IMR-90 (cell line): ENCODE results near the gene SLC4A2. TPM values are rescaled to one million over a fixed set of nuclear protein-coding genes. Genes with fewer than 3 reads are reported as not detected.

ENCODE experiments used
- ATAC-seq: fragments of 200-7000 bp; cut with Tn5 transposase; 2 replicates; pipeline ENCODE4 v1.9.1; 2020; ENCODE audit warnings: low read depth, mild to moderate bottlenecking, moderate library complexity
- BruUV-seq: library from RNA; stranded (reverse); fragments of 400-500 nt; replicated peaks from 2 replicates; lab custom pipeline; 2021; lab: Mats Ljungman, UMichigan
- CTCF ChIA-PET: fragments of 300-600 bp; formaldehyde crosslinking; extraction: SDS; loops from one replicate; lab custom pipeline; 2021; ENCODE audit warnings: antibody characterized with exemption; lab: Yijun Ruan, JAX
- POLR2A ChIA-PET: fragments of 300-600 bp; sonication (Branson Sonifier 250); formaldehyde crosslinking; loops from one replicate; lab custom pipeline; 2022; ENCODE audit warnings: antibody characterized with exemption; ENCODE audit not compliant: unreplicated experiment; lab: Charles Lee
- DNase-seq: peaks from one replicate; pipeline ENCODE4 v3.0.0; 2013
- H2AFZ ChIP-seq: replicated peaks from 2 replicates; pipeline ENCODE3; 2013; ENCODE audit warnings: low read length, mild to moderate bottlenecking; ENCODE audit not compliant: poor library complexity
- H2AK5ac ChIP-seq: 2 replicates; pipeline ENCODE4 v1.6.1; 2013; ENCODE audit warnings: low read depth, low read length, inconsistent platforms
- H2AK9ac ChIP-seq: replicated peaks from 2 replicates; pipeline ENCODE3; 2013; ENCODE audit warnings: mild to moderate bottlenecking, low read depth, low read length, moderate library complexity; ENCODE audit not compliant: poor library complexity
- H2BK120ac ChIP-seq: 2 replicates; pipeline ENCODE4 v1.6.1; 2013; ENCODE audit warnings: low read depth, low read length, inconsistent platforms
- H2BK15ac ChIP-seq: 3 replicates; pipeline ENCODE4 v1.6.1; 2013; ENCODE audit warnings: low read depth, low read length, inconsistent platforms
- H2BK20ac ChIP-seq: 2 replicates; pipeline ENCODE4 v1.6.1; 2013; ENCODE audit warnings: low read depth, mild to moderate bottlenecking, inconsistent platforms, low read length, moderate library complexity
- H2BK5ac ChIP-seq: 2 replicates; pipeline ENCODE4 v1.6.1; 2013; ENCODE audit warnings: mild to moderate bottlenecking, low read depth, low read length, inconsistent platforms; ENCODE audit not compliant: poor library complexity, severe bottlenecking
- H3K14ac ChIP-seq: replicated peaks from 2 replicates; pipeline ENCODE4 v1.6.1; 2013; ENCODE audit warnings: low read depth, low read length, inconsistent platforms
- H3K18ac ChIP-seq: 2 replicates; pipeline ENCODE4 v1.6.1; 2013; ENCODE audit warnings: low read depth, low read length, control low read depth
- H3K23ac ChIP-seq: 2 replicates; pipeline ENCODE4 v1.6.1; 2013; ENCODE audit warnings: low read depth, low read length, inconsistent platforms
- H3K27ac ChIP-seq: 2 replicates; pipeline ENCODE4 v1.5.1; 2013; ENCODE audit warnings: mild to moderate bottlenecking, control low read depth, low read length; ENCODE audit not compliant: insufficient read depth
- H3K27me3 ChIP-seq: 2 replicates; pipeline ENCODE4 v1.6.1; 2013; ENCODE audit warnings: low read length; ENCODE audit not compliant: control insufficient read depth, insufficient read depth
- H3K36me3 ChIP-seq: 2 replicates; pipeline ENCODE4 v1.6.1; 2013; ENCODE audit warnings: low read length, mixed read lengths; ENCODE audit not compliant: control insufficient read depth, insufficient read depth
- H3K4ac ChIP-seq: 2 replicates; pipeline ENCODE4 v1.6.1; 2013; ENCODE audit warnings: low read depth, low read length, inconsistent platforms
- H3K4me1 ChIP-seq: 2 replicates; pipeline ENCODE4 v1.6.1; 2013; ENCODE audit warnings: low read length, mixed read lengths; ENCODE audit not compliant: control insufficient read depth, insufficient read depth
- H3K4me2 ChIP-seq: 2 replicates; pipeline ENCODE4 v1.6.1; 2013; ENCODE audit warnings: low read depth, mild to moderate bottlenecking, control low read depth, low read length, moderate library complexity
- H3K4me3 ChIP-seq: 2 replicates; pipeline ENCODE4 v1.5.1; 2013; ENCODE audit warnings: low read depth, mild to moderate bottlenecking, control low read depth, low read length, moderate library complexity; ENCODE audit not compliant: insufficient read depth
- H3K56ac ChIP-seq: 2 replicates; pipeline ENCODE4 v1.6.1; 2013; ENCODE audit warnings: low read length, inconsistent platforms; ENCODE audit not compliant: insufficient read depth; ENCODE audit errors: extremely low read depth
- H3K79me1 ChIP-seq, 2 experiments: 2 replicates each; pipeline ENCODE4 v1.6.1; 2013; ENCODE audit warnings: low read length in 2 of 2, inconsistent platforms in 1 of 2, low read depth in 1 of 2
- H3K9ac ChIP-seq: 2 replicates; pipeline ENCODE4 v1.6.1; 2013; ENCODE audit warnings: low read depth, low read length, control low read depth
- H3K9me1 ChIP-seq: 2 replicates; pipeline ENCODE4 v1.6.1; 2013; ENCODE audit warnings: low read length, inconsistent platforms; ENCODE audit not compliant: insufficient read depth
- H3K9me3 ChIP-seq: 2 replicates; pipeline ENCODE4 v1.6.1; 2013; ENCODE audit warnings: low read length; ENCODE audit not compliant: control insufficient read depth, insufficient read depth
- H4K20me1 ChIP-seq: 2 replicates; pipeline ENCODE4 v1.6.1; 2013; ENCODE audit warnings: low read length, inconsistent platforms; ENCODE audit not compliant: insufficient read depth
- H4K5ac ChIP-seq: 2 replicates; pipeline ENCODE4 v1.6.1; 2013; ENCODE audit warnings: mild to moderate bottlenecking, low read depth, low read length, control low read depth
- H4K8ac ChIP-seq, 2 experiments: 2 replicates each; pipeline ENCODE4 v1.6.1; 2013; ENCODE audit warnings: low read depth in 2 of 2, low read length in 2 of 2, control low read depth in 1 of 2, inconsistent platforms in 1 of 2
- H4K91ac ChIP-seq: 2 replicates; pipeline ENCODE4 v1.6.1; 2013; ENCODE audit warnings: low read depth, low read length, inconsistent platforms; ENCODE audit not compliant: insufficient read depth
- MAZ ChIP-seq: IDR thresholded peaks from 2 replicates; pipeline ENCODE4 v1.6.1; 2012; ENCODE audit warnings: low read depth, mild to moderate bottlenecking, low read length, improper control_type of control experiment, moderate library complexity, borderline replicate concordance
- WGBS, 2 experiments: methylation state at CpG; one replicate each; pipeline versions ENCODE4 v1.1.5 to v1.1.7; 2013; ENCODE audit warnings: missing lambda C conversion rate in 2 of 2; ENCODE audit not compliant: insufficient read length in 1 of 2; ENCODE audit errors: extremely low coverage in 2 of 2; 5-methylcytosine and 5-hydroxymethylcytosine counted together
- dilution Hi-C: fragments of 300-500 bp; cut with HindIII; formaldehyde crosslinking; loops from one replicate; pipeline ENCODE4 v1.14.3; 2018; ENCODE audit warnings: low sequenced_read_pairs; ENCODE audit not compliant: unreplicated experiment
- in situ Hi-C: fragments of 300-500 bp; cut with MboI; formaldehyde crosslinking; loops from 3 replicates; pipeline ENCODE4 v1.14.3; 2019; ENCODE audit warnings: low sequenced_read_pairs, inconsistent platforms, mixed read lengths
- intact Hi-C: fragments of 100-400 bp; cut with micrococcal nuclease; formaldehyde crosslinking; loops from 2 replicates; pipeline ENCODE4 v1.10.0; 2022
- polyA plus RNA-seq, 3 experiments: library from polyadenylated mRNA; depleted of rRNA; stranded (reverse); fragments of >200 nt; gene quantifications; 2 replicates each; pipeline ENCODE4 v1.2.3, GENCODE V29; 2012; ENCODE audit warnings: low replicate concordance in 1 of 3
- total RNA-seq: library from RNA; depleted of rRNA; stranded (reverse); fragments of >200 nt; gene quantifications from 2 replicates; pipeline ENCODE4 v1.2.3, GENCODE V29; 2012
- TF ChIP-seq, protein P1 (sequence below): conservative IDR thresholded peaks from 2 replicates; pipeline ENCODE4 v1.5.1; 2012; ENCODE audit warnings: mild to moderate bottlenecking, low read depth, low read length, improper control_type of control experiment

The SLC4A2 gene
- total and polyA plus RNA-seq, 2 of the 4 experiments (the other 2 are of a cell fraction): 29.6 to 91.0 TPM

DNA sequence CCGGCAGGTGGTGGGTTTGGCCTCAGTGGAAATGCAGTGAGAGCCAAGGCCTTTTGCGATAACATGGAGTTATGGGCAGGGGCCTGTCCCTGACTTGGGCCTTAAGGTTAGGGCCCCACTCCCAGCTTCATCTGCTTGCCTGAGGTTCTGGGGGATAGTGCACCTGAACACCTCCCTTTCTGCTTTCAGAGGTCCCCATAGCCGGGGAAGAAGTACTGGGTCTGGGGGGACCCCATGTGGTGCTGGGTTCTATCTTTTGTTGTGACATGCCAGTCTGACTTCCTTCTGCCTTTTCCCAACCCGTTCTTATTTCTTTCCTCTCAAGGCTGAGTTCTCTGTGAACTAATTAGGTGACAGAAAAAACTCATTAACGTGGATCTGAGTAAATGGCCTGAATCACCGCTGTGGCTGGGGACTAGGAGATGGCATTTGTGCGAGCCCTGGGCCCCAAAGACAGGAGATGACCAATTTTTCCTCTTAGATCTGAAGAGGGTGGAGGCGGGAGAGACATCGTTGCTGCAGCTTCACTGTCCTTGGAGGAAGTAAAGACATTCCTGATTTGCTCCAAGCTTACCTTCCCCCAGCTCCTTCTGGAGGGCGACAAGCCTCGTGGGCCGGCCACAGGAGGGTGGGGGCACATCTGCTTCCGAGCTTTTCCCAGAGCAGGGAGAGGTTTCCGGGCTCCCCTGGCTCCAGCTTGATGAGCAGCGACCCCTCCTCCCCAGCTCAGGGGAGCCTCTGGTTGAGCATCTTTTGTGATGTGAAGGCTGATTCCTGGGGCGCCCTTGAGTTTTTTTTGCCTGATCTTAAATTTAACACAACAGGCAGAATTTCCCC, 28.8 kb downstream of the SLC4A2 start:
- in situ Hi-C loops (no loop called here), dilution Hi-C loops (no loop called here), intact Hi-C loops (no loop called here)
- Histone ChIP-seq H3K56ac (peak overlapping the region; percentile 57), H2BK15ac (peak overlapping the region; percentile 27; the same call in 1 of the 3 replicates), H3K27ac (peak overlapping the region; percentile 50), H4K8ac (peak overlapping the region; percentile 8 to 59; a peak in 2 of 4 replicates), H2BK120ac (peak overlapping the region; percentile 57), H3K18ac (no peak overlapping the region), H4K20me1 (peaks cover 57% of the 10 kb centered on the region), H2AK5ac (peak overlapping the region; percentile 79), H3K9ac (peak overlapping the region; percentile 80), H3K36me3 (peaks cover 6% of the 10 kb centered on the region; the same call in 1 of the 2 replicates), H3K4me2 (peak overlapping the region; percentile 54), H4K91ac (peak overlapping the region; percentile 70), H2AK9ac (peak overlapping the region; percentile 76), H2BK20ac (peak overlapping the region; percentile 3; the same call in 1 of the 2 replicates), H2BK5ac (peak overlapping the region; percentile 51), H3K23ac (peak overlapping the region; percentile 96), H3K4ac (peak overlapping the region; percentile 81), H3K14ac (peak overlapping the region; percentile 89), H3K9me1 (peaks cover 8% of the 10 kb centered on the region), H3K4me1 (peaks cover 23% of the 10 kb centered on the region), H3K27me3 (no peaks in the 10 kb centered on the region), H2AFZ (peak overlapping the region; percentile 82), H3K4me3 (peak overlapping the region; percentile 86), H3K9me3 (no peaks in the 10 kb centered on the region), H3K79me1 (peaks cover 4 to 54% of the 10 kb centered on the region in 2 experiments; a peak in 2 of 4 replicates), H4K5ac (no peak overlapping the region)
- CTCF ChIA-PET: interaction anchor here (0.9 to 1.3 kb wide), 3 partner anchors 24 to 36 kb away, joined by 3 to 4 read pairs (median 3); no protein-coding TSS in a partner anchor
- DNase-seq (no peak), ATAC-seq (no peak)
- BruUV-seq: no TSS peak
- peak; percentile 68; the same call in 1 of the 2 replicates for TF ChIP-seq MAZ
- TF ChIP-seq, protein P1, sequence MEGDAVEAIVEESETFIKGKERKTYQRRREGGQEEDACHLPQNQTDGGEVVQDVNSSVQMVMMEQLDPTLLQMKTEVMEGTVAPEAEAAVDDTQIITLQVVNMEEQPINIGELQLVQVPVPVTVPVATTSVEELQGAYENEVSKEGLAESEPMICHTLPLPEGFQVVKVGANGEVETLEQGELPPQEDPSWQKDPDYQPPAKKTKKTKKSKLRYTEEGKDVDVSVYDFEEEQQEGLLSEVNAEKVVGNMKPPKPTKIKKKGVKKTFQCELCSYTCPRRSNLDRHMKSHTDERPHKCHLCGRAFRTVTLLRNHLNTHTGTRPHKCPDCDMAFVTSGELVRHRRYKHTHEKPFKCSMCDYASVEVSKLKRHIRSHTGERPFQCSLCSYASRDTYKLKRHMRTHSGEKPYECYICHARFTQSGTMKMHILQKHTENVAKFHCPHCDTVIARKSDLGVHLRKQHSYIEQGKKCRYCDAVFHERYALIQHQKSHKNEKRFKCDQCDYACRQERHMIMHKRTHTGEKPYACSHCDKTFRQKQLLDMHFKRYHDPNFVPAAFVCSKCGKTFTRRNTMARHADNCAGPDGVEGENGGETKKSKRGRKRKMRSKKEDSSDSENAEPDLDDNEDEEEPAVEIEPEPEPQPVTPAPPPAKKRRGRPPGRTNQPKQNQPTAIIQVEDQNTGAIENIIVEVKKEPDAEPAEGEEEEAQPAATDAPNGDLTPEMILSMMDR: no peak
- WGBS, 2 experiments: 29% methylated on average over 1 of the region's 16 CpGs; no CpG with 5 or more reads in 1 of the 2 experiments
- POLR2A ChIA-PET: interaction anchor here (1.0 kb wide), 1 partner anchor 25 kb away, joined by 3 read pairs; no protein-coding TSS in a partner anchor
